SU-DHL-6 (cell line): ENCODE data around the gene NIPA2.

ENCODE experiments used
- H2AFZ ChIP-seq: fragments of 200-600 bp; sonication (generic); 2 replicates; pipeline ENCODE4 v1.6.1; 2014; ENCODE audit warnings: low read depth, mild to moderate bottlenecking, moderate library complexity, mixed read lengths, antibody characterized with exemption, low read length; ENCODE audit not compliant: severe bottlenecking
- H3F3A ChIP-seq: fragments of 200-600 bp; shearing (Covaris generic); 2 replicates; pipeline ENCODE4 v1.6.0; 2016; ENCODE audit warnings: antibody characterized with exemption, mild to moderate bottlenecking; ENCODE audit not compliant: insufficient read depth
- H3K27ac ChIP-seq: fragments of 200-600 bp; sonication (generic); 2 replicates; pipeline ENCODE4 v1.5.1; 2016; ENCODE audit warnings: low read depth, mild to moderate bottlenecking, low read length, moderate library complexity, mixed read lengths
- H3K27me3 ChIP-seq: fragments of 200-600 bp; sonication (generic), shearing (Covaris generic); 2 replicates; pipeline ENCODE4 v1.6.0; 2014; ENCODE audit warnings: mild to moderate bottlenecking, low read length
- H3K36me3 ChIP-seq: fragments of 200-600 bp; sonication (generic); 2 replicates; pipeline ENCODE4 v1.6.1; 2014; ENCODE audit warnings: mild to moderate bottlenecking, low read length, mixed read lengths
- H3K4me2 ChIP-seq: fragments of 300-600, 200-600 bp; shearing (Covaris generic), sonication (generic); 2 replicates; pipeline ENCODE4 v1.6.0; 2014; ENCODE audit warnings: low read length, low read depth, mild to moderate bottlenecking; ENCODE audit not compliant: poor library complexity, severe bottlenecking
- H3K4me3 ChIP-seq: fragments of 200-600 bp; sonication (generic); 2 replicates; pipeline ENCODE4 v1.5.1; 2014; ENCODE audit warnings: antibody characterized with exemption, low read length, mild to moderate bottlenecking, mixed read lengths; ENCODE audit not compliant: insufficient read depth, poor library complexity, severe bottlenecking
- H3K79me2 ChIP-seq: fragments of 200-600 bp; sonication (generic); 2 replicates; pipeline ENCODE4 v1.6.1; 2014; ENCODE audit warnings: mild to moderate bottlenecking, low read length, moderate library complexity; ENCODE audit not compliant: insufficient read depth
- H3K9ac ChIP-seq: fragments of 200-600 bp; sonication (generic); 2 replicates; pipeline ENCODE4 v1.7.0; 2014; ENCODE audit warnings: mild to moderate bottlenecking, low read length
- H3K9me2 ChIP-seq: fragments of 200-600 bp; sonication (generic); replicated peaks from 2 replicates; pipeline ENCODE4 v1.6.1; 2014; ENCODE audit warnings: low read length; ENCODE audit not compliant: insufficient read depth
- H3K9me3 ChIP-seq: fragments of 200-600 bp; sonication (generic); 2 replicates; pipeline ENCODE4 v1.6.1; 2014; ENCODE audit warnings: low read length, mixed read lengths; ENCODE audit not compliant: insufficient read depth
- H4K20me1 ChIP-seq: fragments of 200-600 bp; sonication (generic); 2 replicates; pipeline ENCODE4 v1.6.1; 2014; ENCODE audit warnings: low read depth, mild to moderate bottlenecking, antibody characterized with exemption, low read length, moderate library complexity, mixed read lengths
- CTCF ChIP-seq: fragments of 200-600 bp; sonication (generic); IDR thresholded peaks from one replicate; pipeline ENCODE4 v1.5.1; 2017; ENCODE audit warnings: antibody characterized with exemption, mild to moderate bottlenecking, low read length, moderate library complexity; ENCODE audit not compliant: insufficient read depth, poor library complexity, severe bottlenecking
- EZH2phosphoT487 ChIP-seq: fragments of 200-600 bp; sonication (generic), shearing (Covaris generic); conservative IDR thresholded peaks from 2 replicates; pipeline ENCODE4 v1.6.1; 2018; ENCODE audit warnings: mild to moderate bottlenecking, antibody characterized with exemption, low read length, moderate library complexity, mixed read lengths

The NIPA2 gene

GRCh38 chr15:22861161-22861560, 22.7 kb downstream of the NIPA2 start:
- Histone ChIP-seq H3F3A (0 out of 2 replicates have a peak, but pooled peaks cover 3% of the 10 kb centered on the region), H4K20me1 (peaks cover 6% of the 10 kb centered on the region; the same call in 1 of the 2 replicates), H3K9me3 (no peaks in the 10 kb centered on the region), H3K36me3 (peaks cover 23% of the 10 kb centered on the region; the same call in 1 of the 2 replicates), H3K9me2 (no peaks in the 10 kb centered on the region), H3K27ac (no peak overlapping the region), H3K4me3 (no peak overlapping the region), H3K9ac (no peak overlapping the region), H2AFZ (no peak overlapping the region), H3K4me2 (no peak overlapping the region), H3K27me3 (no peaks in the 10 kb centered on the region), H3K79me2 (0 out of 2 replicates have a peak, but pooled peaks cover 7% of the 10 kb centered on the region)
- TF ChIP-seq EZH2phosphoT487 = no peak

DNA sequence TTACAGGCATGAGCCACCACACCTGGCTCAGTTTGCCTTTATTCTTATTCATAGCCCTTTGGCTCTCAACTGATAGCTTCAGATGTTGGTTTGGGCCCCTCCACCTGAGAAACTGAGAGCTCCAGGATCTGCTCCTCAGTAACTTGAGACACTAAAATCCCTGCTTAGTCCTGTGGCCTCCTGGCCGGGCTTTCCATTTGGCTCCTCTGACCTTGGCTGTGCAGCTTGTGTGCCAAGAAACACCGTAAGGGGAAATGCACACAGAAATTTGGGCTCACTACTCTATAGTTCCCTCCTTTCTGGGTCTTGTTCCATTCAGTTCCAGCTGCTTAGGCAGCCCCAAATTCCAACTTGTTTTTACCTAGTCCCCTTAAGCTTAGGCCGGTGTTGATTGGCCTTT, 24.9 kb downstream of the NIPA2 start:
- Histone ChIP-seq H3K4me2 (no peak overlapping the region), H3K79me2 (0 out of 2 replicates have a peak, but pooled peaks cover 7% of the 10 kb centered on the region), H3K9ac (no peak overlapping the region), H3F3A (no peaks in the 10 kb centered on the region; the same call in 1 of the 2 replicates), H3K9me2 (no peaks in the 10 kb centered on the region), H2AFZ (no peak overlapping the region), H3K27ac (no peak overlapping the region), H3K36me3 (peaks cover 35% of the 10 kb centered on the region), H3K4me3 (no peak overlapping the region), H3K9me3 (no peaks in the 10 kb centered on the region), H3K27me3 (no peaks in the 10 kb centered on the region), H4K20me1 (peaks cover 6% of the 10 kb centered on the region; the same call in 1 of the 2 replicates)
- no peak for TF ChIP-seq EZH2phosphoT487
- no peak for TF ChIP-seq CTCF

GRCh38 chr15:22866079-22866478, 27.6 kb downstream of the NIPA2 start:
- peaks cover 21% of the 10 kb centered on the region for H3K36me3 ChIP-seq
- H3K4me2 ChIP-seq = no peak overlapping the region
- H3K27me3 ChIP-seq = no peaks in the 10 kb centered on the region
- H4K20me1 ChIP-seq = no peaks in the 10 kb centered on the region
- H3K9me2 ChIP-seq = no peaks in the 10 kb centered on the region
- 0 out of 2 replicates have a peak, but pooled peaks cover 7% of the 10 kb centered on the region for H3K79me2 ChIP-seq
- H3F3A ChIP-seq = no peaks in the 10 kb centered on the region; the same call in 1 of the 2 replicates
- no peak overlapping the region for H3K4me3 ChIP-seq
- no peaks in the 10 kb centered on the region for H3K9me3 ChIP-seq
- TF ChIP-seq CTCF (no peak), EZH2phosphoT487 (no peak)
- H2AFZ ChIP-seq = no peak overlapping the region
- H3K27ac ChIP-seq = no peak overlapping the region
- H3K9ac ChIP-seq = no peak overlapping the region

GRCh38 chr15:22867886-22868285, 29.4 kb downstream of the NIPA2 start:
- Histone ChIP-seq H3K4me2 (no peak overlapping the region), H3K4me3 (no peak overlapping the region), H3F3A (no peaks in the 10 kb centered on the region; the same call in 1 of the 2 replicates), H3K9me3 (no peaks in the 10 kb centered on the region), H3K36me3 (peaks cover 17% of the 10 kb centered on the region), H4K20me1 (no peaks in the 10 kb centered on the region), H3K27ac (no peak overlapping the region), H3K27me3 (no peaks in the 10 kb centered on the region), H2AFZ (no peak overlapping the region), H3K9ac (no peak overlapping the region), H3K79me2 (0 out of 2 replicates have a peak, but pooled peaks cover 5% of the 10 kb centered on the region), H3K9me2 (no peaks in the 10 kb centered on the region)
- TF ChIP-seq EZH2phosphoT487 = no peak
- no peak for TF ChIP-seq CTCF
